HG03066 (cell line): ENCODE measurements around the gene DVL3.
A peak's percentile ranks its signal among the peaks of the same experiment; 100 is the strongest.

Experiments used
- ATAC-seq: cut with Tn5 transposase; IDR thresholded peaks from one replicate; pipeline ENCODE4 v1.9.1; 2021; ENCODE audit warnings: low read depth; ENCODE audit not compliant: unreplicated experiment

Gene DVL3

GRCh38 chr3:184175981-184176376 is 20.8 kb downstream of the DVL3 start:
- ATAC-seq = no peak

GRCh38 chr3:184176377-184177330 is 21.5 kb downstream of the DVL3 start:
- no peak for ATAC-seq

- no peak for ATAC-seq
Observed at GRCh38 chr3:184177331-184177731, 22.2 kb downstream of the DVL3 start.

- no peak for ATAC-seq
Observed at GRCh38 chr3:184177767-184178306, 22.7 kb downstream of the DVL3 start.

GRCh38 chr3:184178521-184179138 is 23.5 kb downstream of the DVL3 start:
- ATAC-seq = no peak

GRCh38 chr3:184180165-184180564 is 25.0 kb downstream of the DVL3 start:
- ATAC-seq = no peak

- ATAC-seq = no peak
Observed at GRCh38 chr3:184181596-184181995, 26.4 kb downstream of the DVL3 start.

GRCh38 chr3:184183679-184184078 is 28.5 kb downstream of the DVL3 start:
- no peak for ATAC-seq

GRCh38 chr3:184184546-184185230 is 29.5 kb downstream of the DVL3 start:
- ATAC-seq = no peak

GRCh38 chr3:184185461-184186183 is 30.4 kb downstream of the DVL3 start:
- peak; percentile 93 for ATAC-seq

GRCh38 chr3:184186184-184186901 is 31.2 kb downstream of the DVL3 start, which contains the start of gene ABCF3:
Gene ABCF3 (plus strand): TSS chr3:184186199. CDS start chr3:184186208, 9 bp downstream.
- peak; percentile 25 for ATAC-seq

GRCh38 chr3:184186902-184187207 is 31.7 kb downstream of the DVL3 start:
- ATAC-seq = no peak

GRCh38 chr3:184188080-184188479 is 32.9 kb downstream of the DVL3 start:
- no peak for ATAC-seq

GRCh38 chr3:184189421-184189820 is 34.2 kb downstream of the DVL3 start:
- no peak for ATAC-seq

GRCh38 chr3:184192889-184193288 is 37.7 kb downstream of the DVL3 start:
- ATAC-seq = no peak

- ATAC-seq = no peak
Observed at GRCh38 chr3:184193991-184194539, 38.9 kb downstream of the DVL3 start.

GRCh38 chr3:184196536-184196935 is 41.4 kb downstream of the DVL3 start:
- no peak for ATAC-seq

- no peak for ATAC-seq
Observed at GRCh38 chr3:184198509-184198908, 43.3 kb downstream of the DVL3 start.

GRCh38 chr3:184200825-184201224 is 45.6 kb downstream of the DVL3 start:
- no peak for ATAC-seq
